ENCODE results near the gene OR10W1. TPM values are rescaled to one million over a fixed set of nuclear protein-coding genes. Genes with fewer than 3 reads are reported as not detected.

The OR10W1 gene
- total and polyA plus RNA-seq, 2 of the 8 experiments (the other 6 are each of a cell fraction or from before 2014, with no cell fraction given), result not detected

DNA sequence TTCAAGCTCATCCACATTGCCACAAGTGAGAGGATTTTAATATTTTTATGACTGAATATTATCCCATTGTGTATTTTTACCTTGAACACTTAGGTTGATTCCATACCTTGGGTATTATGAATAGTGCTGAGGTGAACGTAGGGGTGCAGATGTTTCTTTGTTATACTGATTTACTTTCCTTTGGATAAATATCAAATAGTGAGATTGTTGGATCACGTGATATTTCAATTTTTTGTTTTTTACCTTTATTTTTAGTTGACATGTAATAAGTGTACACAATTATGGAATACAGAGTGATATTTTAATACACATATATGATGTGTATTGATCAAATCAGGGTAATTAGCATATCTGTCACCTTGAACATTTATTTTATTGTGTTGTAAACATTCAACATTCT is 8.1 kb downstream of the OR10W1 start:
- H4K91ac ChIP-seq (replicated peaks; ENCODE audit: insufficient read length, low read length), result no peak overlapping the region
- H2BK120ac ChIP-seq (replicated peaks; ENCODE audit: low read depth, low read length), result no peak overlapping the region
- no peak overlapping the region for H3K4me2 ChIP-seq (ENCODE audit: insufficient read depth in 1 of 2, low read depth in 2 of 2, low read length in 2 of 2)
- H3K9me3 ChIP-seq (ENCODE audit: insufficient read depth in 2 of 2, low read depth in 1 of 2, low read length in 1 of 2), result peaks cover 4 to 15% of the 10 kb centered on the region in 2 experiments; a peak in 2 of 4 replicates
- no peak overlapping the region for H4K8ac ChIP-seq (ENCODE audit: extremely low read depth, insufficient read depth, low read length)
- no peaks in the 10 kb centered on the region for H3K27me3 ChIP-seq (replicated peaks in 1 of 4; ENCODE audit: control insufficient read depth in 3 of 4, extremely low read depth in 1 of 4, insufficient read depth in 3 of 4, low read length in 3 of 4)
- H2AK5ac ChIP-seq (ENCODE audit: low read depth, low read length), result no peak overlapping the region
- H3K9ac ChIP-seq (replicated peaks in 1 of 4; ENCODE audit: extremely low read depth in 1 of 4, low read depth in 3 of 4, low read length in 3 of 4), result no peak overlapping the region
- no peak overlapping the region for H2BK20ac ChIP-seq (ENCODE audit: low read length)
- H2BK15ac ChIP-seq (ENCODE audit: low read length), result no peak overlapping the region
- FAIRE-seq (no peak), DNase-seq (ENCODE audit: low read depth in 1 of 2, low spot score in 2 of 2) (no peak)
- H3K27ac ChIP-seq (ENCODE audit: low read depth, low read length), result no peak overlapping the region
- no peaks in the 10 kb centered on the region for H3K79me1 ChIP-seq (ENCODE audit: low read depth, low read length)
- H2BK5ac ChIP-seq (ENCODE audit: low read depth, low read length), result no peak overlapping the region
- no peak overlapping the region for H2AFZ ChIP-seq (ENCODE audit: low read length)
- no peaks in the 10 kb centered on the region for H3K79me2 ChIP-seq (ENCODE audit: control insufficient read depth in 1 of 2, insufficient read depth in 2 of 2, low read length in 2 of 2)
- H3K36me3 ChIP-seq (ENCODE audit: control insufficient read depth in 2 of 4, insufficient read depth in 4 of 4, low read length in 3 of 4), result no peaks in the 10 kb centered on the region
- H4K5ac ChIP-seq (ENCODE audit: insufficient read length, low read depth, low read length), result no peak overlapping the region
- H3K14ac ChIP-seq (ENCODE audit: insufficient read length), result no peak overlapping the region
- ChIA-PET CTCF (ENCODE audit: partially characterized antibody) (no interaction called here), POLR2A (ENCODE audit: partially characterized antibody) (no interaction called here)
- H3K4ac ChIP-seq (replicated peaks; ENCODE audit: insufficient read length, low read depth, low read length), result no peak overlapping the region
- no peaks in the 10 kb centered on the region for H4K20me1 ChIP-seq (replicated peaks in 1 of 2; ENCODE audit: control insufficient read depth in 1 of 2, insufficient read depth in 2 of 2, low read length in 2 of 2)
- H2BK12ac ChIP-seq (ENCODE audit: low read depth, low read length), result no peak overlapping the region
- H3K23me2 ChIP-seq (ENCODE audit: low read depth, low read length), result peaks cover 2% of the 10 kb centered on the region; the same call in 1 of the 2 replicates
- H3K23ac ChIP-seq (ENCODE audit: insufficient read length), result no peak overlapping the region
- no peak overlapping the region for H3K56ac ChIP-seq (replicated peaks; ENCODE audit: insufficient read length, low read depth, low read length)
- no peak overlapping the region for H3K18ac ChIP-seq (ENCODE audit: extremely low read depth, low read length)
- no peaks in the 10 kb centered on the region for H3K4me1 ChIP-seq (replicated peaks in 1 of 4; ENCODE audit: control insufficient read depth in 3 of 4, insufficient read depth in 4 of 4, low read length in 3 of 4)
- 75% methylated on average over 2 of the region's 2 CpGs; no CpG with 5 or more reads in 1 of the 2 experiments for WGBS, 2 experiments (ENCODE audit: extremely low coverage in 1 of 2, insufficient coverage in 1 of 2, insufficient read length in 1 of 2, insufficient replicate concordance in 2 of 2, low coverage in 1 of 2, low lambda C conversion rate in 2 of 2, missing lambda C conversion rate in 1 of 2)
- H3K4me3 ChIP-seq (ENCODE audit: extremely low read depth in 1 of 4, insufficient read depth in 2 of 4, low read depth in 3 of 4, low read length in 4 of 4), result no peak overlapping the region
- TF ChIP-seq BACH1 (IDR thresholded peaks at IDR 0.05; ENCODE audit: low read length), result no peak
- TF ChIP-seq SP1 (IDR thresholded peaks at IDR 0.05; ENCODE audit: low read depth, low read length), result no peak
- no peak for TF ChIP-seq USF2 (IDR thresholded peaks at IDR 0.05; ENCODE audit: low read length)
- TF ChIP-seq, protein P1, sequence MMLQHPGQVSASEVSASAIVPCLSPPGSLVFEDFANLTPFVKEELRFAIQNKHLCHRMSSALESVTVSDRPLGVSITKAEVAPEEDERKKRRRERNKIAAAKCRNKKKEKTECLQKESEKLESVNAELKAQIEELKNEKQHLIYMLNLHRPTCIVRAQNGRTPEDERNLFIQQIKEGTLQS (IDR thresholded peaks at IDR 0.05; ENCODE audit: insufficient read depth, low read depth, low read length), result no peak
- no peak for TF ChIP-seq SAP30 (IDR thresholded peaks at IDR 0.05; ENCODE audit: insufficient read depth, insufficient replicate concordance, low read length)
- TF ChIP-seq, protein P2, sequence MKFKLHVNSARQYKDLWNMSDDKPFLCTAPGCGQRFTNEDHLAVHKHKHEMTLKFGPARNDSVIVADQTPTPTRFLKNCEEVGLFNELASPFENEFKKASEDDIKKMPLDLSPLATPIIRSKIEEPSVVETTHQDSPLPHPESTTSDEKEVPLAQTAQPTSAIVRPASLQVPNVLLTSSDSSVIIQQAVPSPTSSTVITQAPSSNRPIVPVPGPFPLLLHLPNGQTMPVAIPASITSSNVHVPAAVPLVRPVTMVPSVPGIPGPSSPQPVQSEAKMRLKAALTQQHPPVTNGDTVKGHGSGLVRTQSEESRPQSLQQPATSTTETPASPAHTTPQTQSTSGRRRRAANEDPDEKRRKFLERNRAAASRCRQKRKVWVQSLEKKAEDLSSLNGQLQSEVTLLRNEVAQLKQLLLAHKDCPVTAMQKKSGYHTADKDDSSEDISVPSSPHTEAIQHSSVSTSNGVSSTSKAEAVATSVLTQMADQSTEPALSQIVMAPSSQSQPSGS (IDR thresholded peaks at IDR 0.05; ENCODE audit: low read length), result no peak
- TF ChIP-seq TBP (IDR thresholded peaks at IDR 0.05; ENCODE audit: low read depth, low read length), result no peak
- no peak for TF ChIP-seq TCF12 (IDR thresholded peaks at IDR 0.05; ENCODE audit: low read depth, low read length)
- no peak for TF ChIP-seq CEBPB (IDR thresholded peaks at IDR 0.05; ENCODE audit: low read depth, low read length)
- TF ChIP-seq POU5F1 (IDR thresholded peaks at IDR 0.05; ENCODE audit: low read depth, low read length), result no peak
- no peak for TF ChIP-seq SIRT6 (IDR thresholded peaks at IDR 0.05; ENCODE audit: low read length)
- TF ChIP-seq, protein P3, sequence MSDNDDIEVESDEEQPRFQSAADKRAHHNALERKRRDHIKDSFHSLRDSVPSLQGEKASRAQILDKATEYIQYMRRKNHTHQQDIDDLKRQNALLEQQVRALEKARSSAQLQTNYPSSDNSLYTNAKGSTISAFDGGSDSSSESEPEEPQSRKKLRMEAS (IDR thresholded peaks at IDR 0.05), result no peak
